Panc1 (cell line): Measurements from ENCODE around the gene PLCB4.

ENCODE experiments used
- TF ChIP-seq, protein P1 (sequence below): fragments of 450-650 bp; IDR thresholded peaks from 2 replicates; pipeline ENCODE4 v1.5.1; 2017; ENCODE audit warnings: mild to moderate bottlenecking
- TF ChIP-seq, protein P2 (sequence below), 2 experiments: IDR thresholded peaks; 2 replicates each; pipeline ENCODE4 v1.6.1; 2011 to 2012; ENCODE audit warnings: low read depth in 2 of 2, control low read depth in 1 of 2, low read length in 1 of 2, mild to moderate bottlenecking in 1 of 2, moderate library complexity in 1 of 2; ENCODE audit not compliant: insufficient read depth in 1 of 2

DNA sequence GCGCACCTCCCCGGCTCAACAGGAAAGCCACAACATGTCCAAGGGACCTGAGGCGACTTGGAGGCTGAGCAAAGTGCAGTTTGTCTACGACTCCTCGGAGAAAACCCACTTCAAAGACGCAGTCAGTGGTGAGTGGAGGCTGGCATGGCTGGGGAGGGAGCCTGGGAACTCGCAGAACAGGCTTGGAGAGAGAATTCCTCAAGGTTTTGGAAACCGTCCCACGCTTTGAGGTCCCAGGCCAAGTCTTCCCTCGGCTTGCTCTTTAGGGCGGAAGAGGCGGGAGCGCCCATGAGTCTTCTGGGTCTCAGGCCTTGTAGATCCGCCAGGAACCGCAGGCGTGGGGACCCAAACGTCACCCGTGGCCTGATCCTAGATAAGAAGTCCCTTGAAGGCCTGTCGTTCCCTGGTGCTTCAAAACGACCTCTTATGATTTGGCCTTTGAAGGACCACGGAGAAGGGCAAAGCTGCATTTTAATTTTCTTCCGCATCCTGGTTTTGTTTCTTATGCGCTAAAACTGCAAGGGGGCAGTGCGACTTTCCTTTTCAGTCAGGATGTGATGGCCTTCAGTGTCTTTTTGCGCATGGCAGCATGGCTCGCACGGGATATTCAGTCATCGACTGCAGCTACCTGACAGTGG lies 447.5 kb downstream of the PLCB4 start:
- TF ChIP-seq, protein P1, sequence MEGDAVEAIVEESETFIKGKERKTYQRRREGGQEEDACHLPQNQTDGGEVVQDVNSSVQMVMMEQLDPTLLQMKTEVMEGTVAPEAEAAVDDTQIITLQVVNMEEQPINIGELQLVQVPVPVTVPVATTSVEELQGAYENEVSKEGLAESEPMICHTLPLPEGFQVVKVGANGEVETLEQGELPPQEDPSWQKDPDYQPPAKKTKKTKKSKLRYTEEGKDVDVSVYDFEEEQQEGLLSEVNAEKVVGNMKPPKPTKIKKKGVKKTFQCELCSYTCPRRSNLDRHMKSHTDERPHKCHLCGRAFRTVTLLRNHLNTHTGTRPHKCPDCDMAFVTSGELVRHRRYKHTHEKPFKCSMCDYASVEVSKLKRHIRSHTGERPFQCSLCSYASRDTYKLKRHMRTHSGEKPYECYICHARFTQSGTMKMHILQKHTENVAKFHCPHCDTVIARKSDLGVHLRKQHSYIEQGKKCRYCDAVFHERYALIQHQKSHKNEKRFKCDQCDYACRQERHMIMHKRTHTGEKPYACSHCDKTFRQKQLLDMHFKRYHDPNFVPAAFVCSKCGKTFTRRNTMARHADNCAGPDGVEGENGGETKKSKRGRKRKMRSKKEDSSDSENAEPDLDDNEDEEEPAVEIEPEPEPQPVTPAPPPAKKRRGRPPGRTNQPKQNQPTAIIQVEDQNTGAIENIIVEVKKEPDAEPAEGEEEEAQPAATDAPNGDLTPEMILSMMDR, result no peak
- TF ChIP-seq, protein P2, sequence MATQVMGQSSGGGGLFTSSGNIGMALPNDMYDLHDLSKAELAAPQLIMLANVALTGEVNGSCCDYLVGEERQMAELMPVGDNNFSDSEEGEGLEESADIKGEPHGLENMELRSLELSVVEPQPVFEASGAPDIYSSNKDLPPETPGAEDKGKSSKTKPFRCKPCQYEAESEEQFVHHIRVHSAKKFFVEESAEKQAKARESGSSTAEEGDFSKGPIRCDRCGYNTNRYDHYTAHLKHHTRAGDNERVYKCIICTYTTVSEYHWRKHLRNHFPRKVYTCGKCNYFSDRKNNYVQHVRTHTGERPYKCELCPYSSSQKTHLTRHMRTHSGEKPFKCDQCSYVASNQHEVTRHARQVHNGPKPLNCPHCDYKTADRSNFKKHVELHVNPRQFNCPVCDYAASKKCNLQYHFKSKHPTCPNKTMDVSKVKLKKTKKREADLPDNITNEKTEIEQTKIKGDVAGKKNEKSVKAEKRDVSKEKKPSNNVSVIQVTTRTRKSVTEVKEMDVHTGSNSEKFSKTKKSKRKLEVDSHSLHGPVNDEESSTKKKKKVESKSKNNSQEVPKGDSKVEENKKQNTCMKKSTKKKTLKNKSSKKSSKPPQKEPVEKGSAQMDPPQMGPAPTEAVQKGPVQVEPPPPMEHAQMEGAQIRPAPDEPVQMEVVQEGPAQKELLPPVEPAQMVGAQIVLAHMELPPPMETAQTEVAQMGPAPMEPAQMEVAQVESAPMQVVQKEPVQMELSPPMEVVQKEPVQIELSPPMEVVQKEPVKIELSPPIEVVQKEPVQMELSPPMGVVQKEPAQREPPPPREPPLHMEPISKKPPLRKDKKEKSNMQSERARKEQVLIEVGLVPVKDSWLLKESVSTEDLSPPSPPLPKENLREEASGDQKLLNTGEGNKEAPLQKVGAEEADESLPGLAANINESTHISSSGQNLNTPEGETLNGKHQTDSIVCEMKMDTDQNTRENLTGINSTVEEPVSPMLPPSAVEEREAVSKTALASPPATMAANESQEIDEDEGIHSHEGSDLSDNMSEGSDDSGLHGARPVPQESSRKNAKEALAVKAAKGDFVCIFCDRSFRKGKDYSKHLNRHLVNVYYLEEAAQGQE (IDR thresholded peaks at IDR 0.05; ENCODE audit: insufficient read depth in 1 of 2, low read depth in 2 of 2, low read length in 1 of 2), result no peak
